ENCODE results near the gene CYYR1. TPM values are rescaled to one million over a fixed set of nuclear protein-coding genes. Genes with fewer than 3 reads are reported as not detected.

CYYR1 gene
- total RNA-seq, 4 donors from 2014 or later: 7.6 to 36.0 (median 22.9) TPM

DNA sequence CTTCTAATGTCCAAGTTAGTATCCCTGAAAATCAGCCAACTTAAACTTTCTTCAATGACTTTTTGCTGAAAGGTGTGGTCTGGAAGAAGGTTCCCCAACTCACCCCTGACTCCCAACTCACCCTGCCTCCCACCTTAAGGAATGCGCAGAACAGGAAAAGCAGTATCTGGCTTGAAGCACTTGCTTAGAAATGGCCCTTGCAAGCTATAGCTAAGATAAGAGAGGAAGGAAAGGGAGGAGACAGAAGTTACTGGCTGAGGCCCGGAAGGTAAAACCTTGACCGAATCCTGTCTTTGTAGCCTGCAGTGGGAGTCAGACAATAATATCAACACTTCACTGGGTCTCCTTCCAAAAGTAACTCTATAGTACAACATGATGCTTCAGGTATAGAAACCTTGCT lies 2.9 kb downstream of the CYYR1 start:
- TF ChIP-seq, protein P1, sequence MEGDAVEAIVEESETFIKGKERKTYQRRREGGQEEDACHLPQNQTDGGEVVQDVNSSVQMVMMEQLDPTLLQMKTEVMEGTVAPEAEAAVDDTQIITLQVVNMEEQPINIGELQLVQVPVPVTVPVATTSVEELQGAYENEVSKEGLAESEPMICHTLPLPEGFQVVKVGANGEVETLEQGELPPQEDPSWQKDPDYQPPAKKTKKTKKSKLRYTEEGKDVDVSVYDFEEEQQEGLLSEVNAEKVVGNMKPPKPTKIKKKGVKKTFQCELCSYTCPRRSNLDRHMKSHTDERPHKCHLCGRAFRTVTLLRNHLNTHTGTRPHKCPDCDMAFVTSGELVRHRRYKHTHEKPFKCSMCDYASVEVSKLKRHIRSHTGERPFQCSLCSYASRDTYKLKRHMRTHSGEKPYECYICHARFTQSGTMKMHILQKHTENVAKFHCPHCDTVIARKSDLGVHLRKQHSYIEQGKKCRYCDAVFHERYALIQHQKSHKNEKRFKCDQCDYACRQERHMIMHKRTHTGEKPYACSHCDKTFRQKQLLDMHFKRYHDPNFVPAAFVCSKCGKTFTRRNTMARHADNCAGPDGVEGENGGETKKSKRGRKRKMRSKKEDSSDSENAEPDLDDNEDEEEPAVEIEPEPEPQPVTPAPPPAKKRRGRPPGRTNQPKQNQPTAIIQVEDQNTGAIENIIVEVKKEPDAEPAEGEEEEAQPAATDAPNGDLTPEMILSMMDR (IDR thresholded peaks at IDR 0.05; ENCODE audit: low read depth): no peak

DNA sequence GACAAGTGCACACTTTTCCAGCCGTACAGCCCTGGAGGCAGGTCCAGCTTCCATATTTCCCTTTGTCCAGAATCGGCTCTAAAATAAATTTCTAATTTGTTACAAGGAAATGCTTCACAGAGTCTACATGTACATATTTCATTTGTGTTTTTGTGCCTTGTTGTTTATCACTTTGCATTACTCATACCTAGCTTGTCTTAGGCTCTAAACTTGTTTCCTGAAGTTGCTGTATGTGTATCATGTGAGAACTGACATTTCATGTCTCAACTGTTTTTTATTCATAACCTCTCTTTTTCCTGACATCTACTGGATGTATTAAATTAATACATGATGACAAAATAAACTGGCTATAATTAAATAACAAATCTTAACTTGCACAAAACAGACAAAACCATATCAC lies 7.5 kb downstream of the CYYR1 start:
- TF ChIP-seq, protein P1 (IDR thresholded peaks at IDR 0.05; ENCODE audit: low read depth): no peak

DNA sequence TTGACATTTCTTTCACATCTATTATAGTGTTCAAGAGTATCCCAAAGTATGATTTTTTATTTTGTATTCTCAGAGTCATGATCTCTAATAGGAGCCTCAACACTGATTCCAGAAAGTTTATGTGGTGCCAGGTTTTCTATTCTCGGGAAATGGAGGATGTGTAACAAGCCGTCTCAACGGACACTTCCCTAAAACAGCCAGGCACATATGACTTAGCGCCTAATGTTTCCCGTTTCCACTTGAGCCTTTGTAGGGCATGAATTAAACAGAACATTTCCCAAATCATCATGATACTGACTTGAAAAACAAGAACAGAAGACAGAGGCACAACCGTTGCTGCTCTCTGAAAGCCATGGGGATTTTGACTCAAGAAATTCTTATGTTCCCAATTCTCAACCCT lies 8.0 kb downstream of the CYYR1 start:
- TF ChIP-seq, protein P1 (IDR thresholded peaks at IDR 0.05; ENCODE audit: low read depth): no peak

DNA sequence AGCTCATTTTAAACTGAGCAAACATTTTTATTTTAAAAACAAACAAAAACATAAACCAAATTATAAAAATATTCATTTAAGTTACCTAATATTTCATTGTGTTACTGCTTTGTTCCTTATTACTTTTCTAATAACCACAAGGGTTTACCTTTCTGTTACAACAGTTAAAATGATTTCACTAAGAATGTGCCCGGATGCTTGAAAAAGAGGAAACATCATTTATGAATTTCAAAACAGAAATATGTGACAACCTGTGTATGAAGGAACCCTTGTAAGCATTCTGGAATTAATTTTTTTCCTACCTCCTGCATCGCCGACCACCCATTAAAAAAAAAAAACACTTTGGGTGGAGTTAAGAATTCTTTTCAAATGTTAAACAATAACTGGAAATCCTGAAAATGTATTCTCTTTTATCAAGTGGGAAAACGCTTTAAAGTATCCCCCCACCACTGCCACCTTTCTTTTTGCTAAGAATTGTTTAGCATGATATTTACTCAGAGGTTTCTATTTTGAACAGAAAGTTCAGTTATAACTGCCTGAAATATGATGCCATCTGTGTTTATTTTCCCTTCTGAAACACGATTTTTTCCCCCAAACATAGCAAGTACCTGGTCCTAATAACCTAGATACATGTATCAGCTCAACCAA lies 9.1 kb downstream of the CYYR1 start:
- TF ChIP-seq, protein P1 (IDR thresholded peaks at IDR 0.05; ENCODE audit: low read depth): no peak

DNA sequence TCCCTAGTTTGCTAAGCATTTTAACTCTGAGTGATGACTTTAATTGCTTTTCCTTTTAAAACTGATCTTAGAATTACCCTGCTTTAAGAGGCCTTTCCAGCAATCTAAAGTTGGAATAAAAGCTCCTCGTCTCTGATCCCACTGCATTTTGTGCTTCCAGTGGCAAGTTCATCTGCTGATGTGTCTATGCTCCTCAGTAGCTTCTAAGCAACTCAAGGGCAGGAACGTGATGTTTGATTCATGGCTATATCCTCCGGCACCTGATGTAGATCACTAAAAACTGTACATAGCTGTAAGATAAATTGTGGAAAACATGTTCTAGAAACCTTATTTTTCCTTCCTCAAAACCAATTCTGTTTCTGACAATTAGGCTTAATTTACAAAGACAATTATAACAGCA lies 12.5 kb downstream of the CYYR1 start:
- TF ChIP-seq, protein P1 (IDR thresholded peaks at IDR 0.05; ENCODE audit: low read depth): no peak

DNA sequence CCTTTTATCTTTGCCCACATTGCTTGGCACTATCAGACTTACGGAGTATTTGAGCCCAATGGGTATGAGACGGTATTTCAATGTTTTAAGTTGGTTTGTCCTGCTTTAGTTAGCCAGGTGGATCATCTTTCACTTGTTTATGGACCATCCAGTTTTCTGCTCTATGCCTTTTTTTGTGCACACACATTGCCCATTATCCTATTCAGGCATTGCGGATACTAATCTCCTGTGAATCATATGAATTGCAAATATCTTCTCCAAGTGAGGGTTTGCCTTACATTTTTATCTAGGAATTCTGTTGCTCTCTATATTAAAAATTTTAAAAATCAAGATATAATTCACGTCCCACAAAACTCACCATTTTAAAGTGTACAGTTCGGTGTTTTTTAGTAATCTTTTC lies 14.0 kb downstream of the CYYR1 start:
- TF ChIP-seq, protein P1 (IDR thresholded peaks at IDR 0.05; ENCODE audit: low read depth): no peak

DNA sequence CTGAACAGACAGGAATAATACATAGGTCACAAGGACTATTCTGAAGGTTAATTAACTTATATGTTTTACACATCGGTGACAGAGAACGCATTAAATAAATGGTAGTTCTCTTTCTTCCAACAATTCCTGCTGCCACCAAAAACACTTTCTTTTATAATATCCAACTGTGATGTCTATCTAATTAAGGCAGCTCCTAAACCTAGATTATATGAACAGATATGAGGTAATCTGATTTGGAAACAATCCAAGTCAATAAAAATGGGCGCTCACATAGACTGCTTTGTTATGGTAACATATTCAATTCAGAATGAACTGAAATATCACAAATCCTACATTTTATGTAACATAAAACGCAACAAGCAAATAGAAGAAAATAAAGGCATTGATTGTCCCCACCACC lies 16.0 kb downstream of the CYYR1 start:
- TF ChIP-seq, protein P1 (IDR thresholded peaks at IDR 0.05; ENCODE audit: low read depth): no peak

Data from subcutaneous adipose tissue (tissue), 4 donors.